HG03439 (cell line): ENCODE data around the gene SETX.

Experiments
- ATAC-seq: cut with Tn5 transposase; IDR thresholded peaks from one replicate; pipeline ENCODE4 v1.9.1; 2021; ENCODE audit warnings: mild to moderate bottlenecking, moderate library complexity; ENCODE audit not compliant: unreplicated experiment

Gene SETX

GRCh38 chr9:132356324-132356924 lies 1.6 kb upstream of the SETX start:
- no peak for ATAC-seq

- ATAC-seq = no peak
Measured at GRCh38 chr9:132351404-132352045, 3.3 kb downstream of the SETX start.

- peak; percentile 28 for ATAC-seq
Measured at GRCh38 chr9:132350861-132351315, 3.9 kb downstream of the SETX start.

- no peak for ATAC-seq
Measured at GRCh38 chr9:132348676-132349075, 6.1 kb downstream of the SETX start.

GRCh38 chr9:132346177-132346576 lies 8.6 kb downstream of the SETX start:
- no peak for ATAC-seq

- ATAC-seq = no peak
Measured at GRCh38 chr9:132341177-132341840, 13.5 kb downstream of the SETX start.

- ATAC-seq = no peak
Measured at GRCh38 chr9:132334364-132334763, 20.4 kb downstream of the SETX start.

GRCh38 chr9:132333556-132333955 lies 21.2 kb downstream of the SETX start:
- ATAC-seq = no peak

- ATAC-seq = no peak
Measured at GRCh38 chr9:132328580-132328979, 26.2 kb downstream of the SETX start.

- ATAC-seq = no peak
Measured at GRCh38 chr9:132327537-132327936, 27.2 kb downstream of the SETX start.

GRCh38 chr9:132324425-132324824 lies 30.4 kb downstream of the SETX start:
- no peak for ATAC-seq

GRCh38 chr9:132319421-132320110 lies 35.2 kb downstream of the SETX start:
- no peak for ATAC-seq

GRCh38 chr9:132312873-132313272 lies 41.9 kb downstream of the SETX start:
- no peak for ATAC-seq

- no peak for ATAC-seq
Measured at GRCh38 chr9:132312426-132312825, 42.4 kb downstream of the SETX start.

- no peak for ATAC-seq
Measured at GRCh38 chr9:132311978-132312377, 42.8 kb downstream of the SETX start.

GRCh38 chr9:132309056-132309455 lies 45.7 kb downstream of the SETX start:
- no peak for ATAC-seq

- ATAC-seq = no peak
Measured at GRCh38 chr9:132301521-132301920, 53.3 kb downstream of the SETX start.

GRCh38 chr9:132299221-132299620 lies 55.6 kb downstream of the SETX start:
- no peak for ATAC-seq

GRCh38 chr9:132295181-132295580 lies 59.6 kb downstream of the SETX start:
- ATAC-seq = no peak

GRCh38 chr9:132293145-132293721 lies 61.6 kb downstream of the SETX start:
- ATAC-seq = no peak

- no peak for ATAC-seq
Measured at GRCh38 chr9:132288966-132289365, 65.8 kb downstream of the SETX start.
